H1 (cell line): ENCODE data around the gene STIM2. TPM values are rescaled to one million over a fixed set of nuclear protein-coding genes. Genes with fewer than 3 reads are reported as not detected.

Source experiments
- CTCF ChIA-PET: fragments of 300-600 bp; sonication (Branson Sonifier 250); formaldehyde crosslinking; loops from one replicate; lab custom pipeline; 2021; ENCODE audit not compliant: partially characterized antibody; lab: Charles Lee
- POLR2A ChIA-PET: fragments of 300-600 bp; sonication (Branson Sonifier 250); formaldehyde crosslinking; loops from one replicate; lab custom pipeline; 2021; ENCODE audit warnings: inconsistent platforms; ENCODE audit not compliant: partially characterized antibody; lab: Charles Lee
- DNase-seq, 2 experiments: peaks; one replicate each; pipeline versions ENCODE4 v3.0.0 to v3.0.0-alpha.2; 2010 to 2022; ENCODE audit warnings: low spot score in 2 of 2, low read depth in 1 of 2, mixed read lengths in 1 of 2
- FAIRE-seq: peaks from 2 replicates; lab custom pipeline; 2011; peaks lifted over from hg19 to GRCh38; lab: Jason Lieb, UNC
- H2AFZ ChIP-seq: 2 replicates; pipeline ENCODE4 v1.8.1; 2012; ENCODE audit warnings: low read length, inconsistent platforms
- H2AK5ac ChIP-seq: 2 replicates; pipeline ENCODE4 v1.6.1; 2013; ENCODE audit warnings: low read depth, low read length
- H2BK120ac ChIP-seq: replicated peaks from 2 replicates; pipeline ENCODE3; 2013; ENCODE audit warnings: low read depth, low read length, inconsistent platforms
- H2BK12ac ChIP-seq: 2 replicates; pipeline ENCODE4 v1.6.1; 2013; ENCODE audit warnings: low read depth, low read length
- H2BK15ac ChIP-seq: 2 replicates; pipeline ENCODE4 v1.6.1; 2013; ENCODE audit warnings: low read length
- H2BK20ac ChIP-seq: 2 replicates; pipeline ENCODE4 v1.6.1; 2013; ENCODE audit warnings: low read length
- H2BK5ac ChIP-seq: 2 replicates; pipeline ENCODE4 v1.6.1; 2013; ENCODE audit warnings: low read depth, low read length
- H3K14ac ChIP-seq: 2 replicates; pipeline ENCODE4 v1.6.1; 2013; ENCODE audit warnings: inconsistent platforms; ENCODE audit not compliant: insufficient read length
- H3K18ac ChIP-seq: 2 replicates; pipeline ENCODE4 v1.6.1; 2013; ENCODE audit warnings: low read length; ENCODE audit errors: extremely low read depth
- H3K23ac ChIP-seq: 2 replicates; pipeline ENCODE4 v1.6.1; 2013; ENCODE audit warnings: inconsistent platforms; ENCODE audit not compliant: insufficient read length
- H3K23me2 ChIP-seq: 2 replicates; pipeline ENCODE4 v1.6.1; 2013; ENCODE audit warnings: low read depth, low read length
- H3K27ac ChIP-seq: 2 replicates; pipeline ENCODE4 v1.6.1; 2011; ENCODE audit warnings: low read depth, low read length, inconsistent platforms
- H3K27me3 ChIP-seq, 4 experiments: replicated peaks in 1 of 4; 1 replicate in 1 of 4; 2 replicates in 3 of 4; pipeline versions ENCODE4 v1.6.1 to v1.8.1; 2011 to 2013; ENCODE audit warnings: low read length in 3 of 4, mild to moderate bottlenecking in 3 of 4, inconsistent platforms in 2 of 4, mixed read lengths in 2 of 4, moderate library complexity in 1 of 4; ENCODE audit not compliant: control insufficient read depth in 3 of 4, insufficient read depth in 3 of 4; ENCODE audit errors: extremely low read depth in 1 of 4
- H3K36me3 ChIP-seq, 4 experiments: 2 replicates each; pipeline versions ENCODE4 v1.6.1 to v1.8.1; 2011 to 2013; ENCODE audit warnings: mild to moderate bottlenecking in 4 of 4, low read length in 3 of 4, moderate library complexity in 2 of 4, control low read depth in 1 of 4, inconsistent platforms in 1 of 4; ENCODE audit not compliant: insufficient read depth in 4 of 4, control insufficient read depth in 2 of 4
- H3K4ac ChIP-seq: replicated peaks from 2 replicates; pipeline ENCODE3; 2013; ENCODE audit warnings: low read length, low read depth, mixed read lengths, inconsistent platforms; ENCODE audit not compliant: insufficient read length
- H3K4me1 ChIP-seq, 4 experiments: replicated peaks in 1 of 4; 1 replicate in 1 of 4; 2 replicates in 3 of 4; pipeline versions ENCODE4 v1.6.1 to v1.8.1; 2011 to 2013; ENCODE audit warnings: low read length in 3 of 4, inconsistent platforms in 2 of 4, mixed read lengths in 1 of 4; ENCODE audit not compliant: insufficient read depth in 4 of 4, control insufficient read depth in 3 of 4
- H3K4me2 ChIP-seq, 2 experiments: 2 replicates each; pipeline versions ENCODE4 v1.6.1 to v1.8.1; 2011 to 2013; ENCODE audit warnings: low read depth in 2 of 2, low read length in 2 of 2, control low read depth in 1 of 2, inconsistent platforms in 1 of 2, mild to moderate bottlenecking in 1 of 2; ENCODE audit not compliant: insufficient read depth in 1 of 2
- H3K4me3 ChIP-seq, 4 experiments: fragments of 200-600, 300-600 bp in 1 of 4; sonication (generic), shearing (Covaris generic), sonication (Bioruptor Twin) in 1 of 4; 2 replicates each; pipeline versions ENCODE4 v1.5.1 to v1.8.1; 2011 to 2016; ENCODE audit warnings: low read length in 4 of 4, low read depth in 3 of 4, control low read depth in 2 of 4, inconsistent platforms in 2 of 4, mild to moderate bottlenecking in 2 of 4, mixed read lengths in 1 of 4, moderate library complexity in 1 of 4; ENCODE audit not compliant: insufficient read depth in 2 of 4; ENCODE audit errors: extremely low read depth in 1 of 4
- H3K56ac ChIP-seq: replicated peaks from 2 replicates; pipeline ENCODE3; 2013; ENCODE audit warnings: low read depth, mild to moderate bottlenecking, mixed read lengths, low read length, inconsistent platforms; ENCODE audit not compliant: insufficient read length
- H3K79me1 ChIP-seq: 2 replicates; pipeline ENCODE4 v1.6.1; 2013; ENCODE audit warnings: low read depth, low read length, control low read depth
- H3K79me2 ChIP-seq, 2 experiments: 2 replicates each; pipeline versions ENCODE4 v1.6.1 to v1.8.1; 2012 to 2013; ENCODE audit warnings: low read length in 2 of 2, mild to moderate bottlenecking in 2 of 2, inconsistent platforms in 1 of 2; ENCODE audit not compliant: insufficient read depth in 2 of 2, control insufficient read depth in 1 of 2
- H3K9ac ChIP-seq, 4 experiments: replicated peaks in 1 of 4; 1 replicate in 1 of 4; 2 replicates in 3 of 4; pipeline versions ENCODE4 v1.6.1 to v1.8.1; 2011 to 2013; ENCODE audit warnings: low read depth in 3 of 4, low read length in 3 of 4, control low read depth in 2 of 4, mild to moderate bottlenecking in 2 of 4, moderate library complexity in 2 of 4, inconsistent platforms in 1 of 4; ENCODE audit errors: extremely low read depth in 1 of 4
- H3K9me3 ChIP-seq, 2 experiments: 2 replicates each; pipeline versions ENCODE4 v1.6.1 to v1.8.1; 2012 to 2013; ENCODE audit warnings: mild to moderate bottlenecking in 2 of 2, moderate library complexity in 2 of 2, control low read depth in 1 of 2, inconsistent platforms in 1 of 2, low read depth in 1 of 2, low read length in 1 of 2, mixed read lengths in 1 of 2; ENCODE audit not compliant: insufficient read depth in 2 of 2
- H4K20me1 ChIP-seq, 2 experiments: replicated peaks in 1 of 2; 2 replicates each; pipeline versions ENCODE3 to v1.8.1; 2011 to 2013; ENCODE audit warnings: inconsistent platforms in 2 of 2, low read length in 2 of 2, mild to moderate bottlenecking in 1 of 2; ENCODE audit not compliant: insufficient read depth in 2 of 2, control insufficient read depth in 1 of 2
- H4K5ac ChIP-seq: 2 replicates; pipeline ENCODE4 v1.6.1; 2013; ENCODE audit warnings: low read length, low read depth, mixed read lengths, inconsistent platforms; ENCODE audit not compliant: insufficient read length
- H4K8ac ChIP-seq: 2 replicates; pipeline ENCODE4 v1.8.0; 2013; ENCODE audit warnings: mild to moderate bottlenecking, moderate library complexity, low read length, inconsistent platforms; ENCODE audit not compliant: insufficient read depth; ENCODE audit errors: extremely low read depth
- H4K91ac ChIP-seq: replicated peaks from 2 replicates; pipeline ENCODE3; 2013; ENCODE audit warnings: low read length, mixed read lengths, inconsistent platforms; ENCODE audit not compliant: insufficient read length
- EGR1 ChIP-seq: IDR thresholded peaks from 2 replicates; pipeline ENCODE4 v1.6.1; 2011; ENCODE audit warnings: low read depth, low read length, borderline replicate concordance
- JUN ChIP-seq: IDR thresholded peaks from 2 replicates; pipeline ENCODE4 v1.6.1; 2011; ENCODE audit warnings: low read depth, mild to moderate bottlenecking, improper control_type of control experiment, low read length
- JUND ChIP-seq: IDR thresholded peaks from 2 replicates; pipeline ENCODE4 v1.6.1; 2011; ENCODE audit warnings: mild to moderate bottlenecking, improper control_type of control experiment, low read length
- SIN3A ChIP-seq, 2 experiments: IDR thresholded peaks in 1 of 2; conservative IDR thresholded peaks in 1 of 2; 2 replicates each; pipeline ENCODE4 v1.6.1; 2011 to 2012; ENCODE audit warnings: low read length in 2 of 2, improper control_type of control experiment in 1 of 2, low read depth in 1 of 2, mild to moderate bottlenecking in 1 of 2
- SRF ChIP-seq: IDR thresholded peaks from 2 replicates; pipeline ENCODE4 v1.6.1; 2011; ENCODE audit warnings: mild to moderate bottlenecking, low read depth, low read length, moderate library complexity
- WGBS, 2 experiments: shearing (Covaris generic) in 1 of 2; methylation state at CpG; one replicate each; pipeline versions ENCODE4 v1.1.6 to v1.1.7; 2013 to 2015; ENCODE audit warnings: low lambda C conversion rate in 2 of 2, mixed read lengths in 2 of 2, inconsistent platforms in 1 of 2, low coverage in 1 of 2, missing lambda C conversion rate in 1 of 2; ENCODE audit not compliant: insufficient replicate concordance in 2 of 2, insufficient coverage in 1 of 2, insufficient read length in 1 of 2; ENCODE audit errors: extremely low coverage in 1 of 2, missing lambda C conversion rate in 1 of 2; 5-methylcytosine and 5-hydroxymethylcytosine counted together
- polyA plus RNA-seq, 7 experiments: library from polyadenylated mRNA; depleted of rRNA in 3 of 7; stranded (reverse) in 5 of 7; unstranded in 2 of 7; fragments of >200 nt in 5 of 7; fragments of 200-250 nt in 2 of 7; gene quantifications; 1 replicate in 5 of 7; 2 replicates in 1 of 7; 4 replicates in 1 of 7; pipeline versions ENCODE4 v1.2.1 to v1.2.3, GENCODE V29; 2011 to 2013; ENCODE audit warnings: missing spikeins in 2 of 7, mixed read lengths in 2 of 7
- total RNA-seq: library from RNA; stranded (reverse); fragmentation: NEBNext Ultra II Directional; extraction: Animal tissue kit (Norgen Biotek cat#: 25700); gene quantifications from 2 replicates; pipeline ENCODE4 v1.2.1, GENCODE V29; 2021

Gene STIM2
- total and polyA plus RNA-seq, 2 of the 8 experiments (the other 6 are each of a cell fraction or from before 2014, with no cell fraction given): 22.9 to 23.0 TPM

DNA sequence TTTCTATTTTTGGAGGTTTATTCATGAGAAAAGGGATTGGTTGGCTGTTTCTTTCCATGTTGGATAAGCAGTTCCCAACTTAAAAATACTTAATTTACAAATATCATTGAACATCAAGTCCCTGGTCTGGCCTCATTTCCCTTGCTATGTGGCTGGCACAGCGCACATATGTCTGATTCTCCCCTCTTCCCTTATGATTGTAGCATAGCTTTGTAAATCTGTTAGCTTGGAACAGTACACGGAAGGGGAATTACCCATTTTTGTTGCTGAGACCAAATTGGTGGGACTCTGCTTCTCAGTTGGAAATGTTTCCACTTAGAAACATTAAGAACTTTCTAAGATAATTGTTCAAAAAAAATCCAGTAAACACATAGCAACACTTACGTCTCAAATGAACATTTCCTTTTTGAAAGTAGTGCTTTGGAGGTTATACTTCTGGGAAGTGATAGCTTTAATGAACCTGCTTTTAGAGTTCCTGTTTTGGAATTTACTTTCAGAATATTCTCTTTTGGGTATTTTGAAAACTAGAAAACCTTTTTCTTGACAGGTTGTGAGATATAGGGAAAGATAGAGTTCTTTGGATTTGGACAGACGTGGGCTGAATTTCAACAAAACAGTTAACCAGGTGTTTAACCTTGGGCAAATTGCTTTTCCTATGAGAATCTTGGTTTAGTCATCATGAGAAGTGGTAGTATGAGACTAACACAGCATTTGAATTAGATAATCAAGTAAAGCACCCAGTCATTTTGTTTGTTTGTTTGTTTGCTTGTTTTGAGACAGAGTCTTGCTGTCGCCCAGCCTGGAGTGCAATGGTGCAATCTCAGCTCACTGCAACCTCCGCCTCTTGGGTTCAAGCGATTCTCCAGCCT lies 47.3 kb downstream of the STIM2 start:
- CTCF ChIA-PET: interaction anchor here (0.8 kb wide), 1 partner anchor 14 kb away, joined by 3 read pairs; no protein-coding TSS in a partner anchor
- no peaks in the 10 kb centered on the region for H3K9me3 ChIP-seq
- H3K23ac ChIP-seq: no peak overlapping the region
- no peak overlapping the region for H3K56ac ChIP-seq
- H3K36me3 ChIP-seq: no peaks in the 10 kb centered on the region
- no peak overlapping the region for H4K8ac ChIP-seq
- peaks cover 0 to 11% (median 0%) of the 10 kb centered on the region in 4 experiments; a peak in 2 of 7 replicates for H3K4me1 ChIP-seq
- H3K4me3 ChIP-seq: no peak overlapping the region
- H3K4me2 ChIP-seq: no peak overlapping the region
- no peak overlapping the region for H4K5ac ChIP-seq
- H3K27ac ChIP-seq: no peak overlapping the region
- H3K4ac ChIP-seq: no peak overlapping the region
- H2BK120ac ChIP-seq: no peak overlapping the region
- peaks cover 0 to 7% of the 10 kb centered on the region in 2 experiments; a peak in 1 of 4 replicates for H3K79me2 ChIP-seq
- H2BK15ac ChIP-seq: no peak overlapping the region
- H2BK12ac ChIP-seq: no peak overlapping the region
- H4K20me1 ChIP-seq: peaks cover 1 to 2% of the 10 kb centered on the region in 2 experiments
- no peak for TF ChIP-seq JUN
- TF ChIP-seq SIN3A (conservative IDR thresholded peaks at IDR 0.05 in 1 of 2, IDR thresholded peaks at IDR 0.05 in 1 of 2; ENCODE audit: low read depth in 1 of 2, low read length in 2 of 2): no peak
- TF ChIP-seq JUND: no peak
- TF ChIP-seq SRF: no peak
- TF ChIP-seq EGR1: no peak
- POLR2A ChIA-PET: no interaction called here
- H4K91ac ChIP-seq: no peak overlapping the region
- H3K27me3 ChIP-seq: no peaks in the 10 kb centered on the region
- no peak overlapping the region for H3K18ac ChIP-seq
- no peak overlapping the region for H2AFZ ChIP-seq
- 91% methylated on average over 7 of the region's 7 CpGs; no CpG with 5 or more reads in 1 of the 2 experiments for WGBS, 2 experiments
- H2BK20ac ChIP-seq: no peak overlapping the region
- no peak overlapping the region for H3K14ac ChIP-seq
- no peak for DNase-seq
- H2BK5ac ChIP-seq: no peak overlapping the region
- no peak for FAIRE-seq
- no peak overlapping the region for H2AK5ac ChIP-seq
- no peaks in the 10 kb centered on the region; the same call in 1 of the 2 replicates for H3K79me1 ChIP-seq
- H3K23me2 ChIP-seq: no peaks in the 10 kb centered on the region
- H3K9ac ChIP-seq: no peak overlapping the region
